K562 (cell line): ENCODE results near the gene AMN1. TPM values are rescaled to one million over a fixed set of nuclear protein-coding genes. Genes with fewer than 3 reads are reported as not detected.

Source experiments
- ATAC-seq: fragments of 200-7000 bp; cut with Tn5 transposase; 3 replicates; pipeline ENCODE4 v1.9.1; 2020; ENCODE audit warnings: moderate library complexity
- BruUV-seq: library from RNA; stranded (reverse); fragments of 400-500 nt; replicated peaks from 2 replicates; lab custom pipeline; 2021; lab: Mats Ljungman, UMichigan
- CTCF ChIA-PET: fragments of 300-600 bp; formaldehyde crosslinking; extraction: SDS; loops from one replicate; lab custom pipeline; 2021; ENCODE audit warnings: low intra/inter-chr PET ratio; lab: Yijun Ruan, JAX
- POLR2A ChIA-PET: fragments of 300-600, 350-650 bp; sonication (Branson Sonifier 250); formaldehyde crosslinking; extraction: SDS; loops from one replicate; lab custom pipeline; 2021; ENCODE audit warnings: antibody characterized with exemption, inconsistent platforms; lab: Yijun Ruan, JAX
- DNase-seq, 4 experiments: peaks; one replicate each; pipeline versions ENCODE4 v3.0.0 to v3.0.0-alpha.2; 2011 to 2018; ENCODE audit warnings: low spot score in 3 of 4, mixed read lengths in 3 of 4; ENCODE audit errors: extremely low read depth in 1 of 4
- FAIRE-seq: peaks from 2 replicates; lab custom pipeline; 2011; peaks lifted over from hg19 to GRCh38; lab: Jason Lieb, UNC
- H2AFZ ChIP-seq: 2 replicates; pipeline ENCODE4 v1.6.0; 2011; ENCODE audit warnings: low read depth, low read length, control low read depth, inconsistent platforms
- H3K27ac ChIP-seq: fragments of 200-600 bp; 3 replicates; pipeline ENCODE4 v1.8.0; 2011; ENCODE audit warnings: low read depth, mild to moderate bottlenecking, control low read depth, inconsistent platforms, low read length, moderate library complexity, mixed read lengths; ENCODE audit errors: extremely low read depth
- H3K27me3 ChIP-seq, 2 experiments: fragments of 300-600 bp in 1 of 2; 2 replicates in 1 of 2; 3 replicates in 1 of 2; pipeline versions ENCODE4 v1.6.0 to v1.8.0; 2011; ENCODE audit warnings: inconsistent platforms in 2 of 2, low read length in 2 of 2, mild to moderate bottlenecking in 1 of 2, mixed read lengths in 1 of 2, moderate library complexity in 1 of 2; ENCODE audit not compliant: control insufficient read depth in 2 of 2, insufficient read depth in 2 of 2
- H3K36me3 ChIP-seq: fragments of 300-600 bp; 3 replicates; pipeline ENCODE4 v1.8.0; 2011; ENCODE audit warnings: mild to moderate bottlenecking, low read length, inconsistent platforms; ENCODE audit not compliant: control insufficient read depth, insufficient read depth
- H3K4me1 ChIP-seq, 2 experiments: fragments of 200-600 bp in 1 of 2; replicated peaks in 1 of 2; 2 replicates in 1 of 2; 3 replicates in 1 of 2; pipeline versions ENCODE4 v1.5.1 to v1.8.0; 2011; ENCODE audit warnings: inconsistent platforms in 2 of 2, low read length in 2 of 2, mild to moderate bottlenecking in 1 of 2, mixed read lengths in 1 of 2, moderate library complexity in 1 of 2; ENCODE audit not compliant: control insufficient read depth in 2 of 2, insufficient read depth in 2 of 2
- H3K4me2 ChIP-seq: 2 replicates; pipeline ENCODE4 v1.6.1; 2011; ENCODE audit warnings: low read length, control low read depth, inconsistent platforms, mixed read lengths; ENCODE audit not compliant: insufficient read depth
- H3K4me3 ChIP-seq: fragments of 200-600 bp; sonication (generic), shearing (Covaris generic); 2 replicates; pipeline ENCODE4 v1.5.1; 2016; ENCODE audit warnings: control low read depth, inconsistent platforms
- H3K79me2 ChIP-seq: fragments of 200-600 bp; 3 replicates; pipeline ENCODE4 v1.8.0; 2011; ENCODE audit warnings: low read length, inconsistent platforms; ENCODE audit not compliant: control insufficient read depth, insufficient read depth
- H3K9ac ChIP-seq, 2 experiments: 2 replicates each; pipeline versions ENCODE4 v1.6.0 to v1.6.1; 2011; ENCODE audit warnings: low read depth in 2 of 2, low read length in 2 of 2, control low read depth in 1 of 2, inconsistent platforms in 1 of 2, mild to moderate bottlenecking in 1 of 2, mixed read lengths in 1 of 2; ENCODE audit not compliant: insufficient read depth in 1 of 2
- H3K9me1 ChIP-seq: one replicate; pipeline ENCODE4 v1.6.0; 2011; ENCODE audit warnings: inconsistent platforms, mild to moderate bottlenecking, low read length, moderate library complexity; ENCODE audit not compliant: control insufficient read depth, insufficient read depth
- H3K9me3 ChIP-seq: replicated peaks from 2 replicates; pipeline ENCODE4 v1.5.1; 2011; ENCODE audit warnings: low read depth, low read length, inconsistent platforms; ENCODE audit not compliant: control insufficient read depth, insufficient read depth
- H4K20me1 ChIP-seq: replicated peaks from 2 replicates; pipeline ENCODE4 v1.6.1; 2011; ENCODE audit warnings: low read length, inconsistent platforms, mixed read lengths; ENCODE audit not compliant: control insufficient read depth, insufficient read depth
- CEBPB ChIP-seq: fragments of 450-650 bp; IDR thresholded peaks from 2 replicates; pipeline ENCODE4 v1.6.1; 2016; ENCODE audit warnings: missing genetic modification characterization, missing compliant biosample characterization
- CEBPG ChIP-seq, 3 experiments: fragments of 200-800 bp in 1 of 3; sonication (Bioruptor generic) in 1 of 3; sonication (generic) in 1 of 3; formaldehyde crosslinking in 1 of 3; IDR thresholded peaks in 2 of 3; conservative IDR thresholded peaks in 1 of 3; 2 replicates each; pipeline versions ENCODE4 v1.6.1 to v1.8.0; 2016 to 2022; ENCODE audit warnings: missing compliant biosample characterization in 2 of 3, missing genetic modification characterization in 2 of 3, mild to moderate bottlenecking in 1 of 3, missing genetic modification reagents in 1 of 3
- FOXK1 ChIP-seq: sonication (generic); formaldehyde crosslinking; IDR thresholded peaks from 2 replicates; pipeline ENCODE4 v1.8.0; 2022; ENCODE audit warnings: missing genetic modification reagents, mild to moderate bottlenecking, borderline replicate concordance
- GABPA ChIP-seq: fragments of 200-800 bp; sonication (Bioruptor generic); conservative IDR thresholded peaks from 2 replicates; pipeline ENCODE4 v1.6.1; 2016; ENCODE audit warnings: low read depth, missing genetic modification characterization, missing compliant biosample characterization
- GTF2F1 ChIP-seq: IDR thresholded peaks from 2 replicates; pipeline ENCODE4 v1.6.1; 2011; ENCODE audit warnings: low read depth, low read length, improper control_type of control experiment
- HNRNPH1 ChIP-seq: fragments of 200-400 bp; formaldehyde crosslinking; optimal IDR thresholded peaks from 2 replicates; pipeline ENCODE3; 2017; ENCODE audit warnings: low read depth, mild to moderate bottlenecking, low read length, moderate library complexity
- ZBTB9 ChIP-seq: fragments of 450-650 bp; formaldehyde crosslinking; IDR thresholded peaks from 2 replicates; pipeline ENCODE4 v1.4.0; 2020; ENCODE audit warnings: mild to moderate bottlenecking, moderate library complexity
- ZNF146 ChIP-seq: IDR thresholded peaks from one replicate; pipeline ENCODE4 v1.6.1; 2018; ENCODE audit warnings: missing compliant biosample characterization; ENCODE audit not compliant: unreplicated experiment
- WGBS: fragments of 100-300 bp; shearing (Covaris generic); methylation state at CpG from one replicate; pipeline ENCODE4 v1.1.6; 2016; ENCODE audit warnings: low coverage, mixed read lengths; ENCODE audit not compliant: insufficient coverage; ENCODE audit errors: missing lambda C conversion rate; 5-methylcytosine and 5-hydroxymethylcytosine counted together
- in situ Hi-C: fragments of 300-500 bp; cut with MboI; formaldehyde crosslinking; loops from 4 replicates; pipeline ENCODE4 v1.15.0; 2018; ENCODE audit warnings: inconsistent platforms, mixed read lengths
- intact Hi-C: fragments of 100-400 bp; cut with micrococcal nuclease; formaldehyde crosslinking; loops from 2 replicates; pipeline ENCODE4 v1.14.2; 2022
- polyA plus RNA-seq, 8 experiments: library from polyadenylated mRNA; depleted of rRNA in 4 of 8; stranded (reverse) in 5 of 8; unstranded in 3 of 8; fragments of >200 nt; fragmentation: Nextera tagmentation in 2 of 8; fragmentation: Illumina TruSeq in 1 of 8; extraction: Ambion mirVana in 2 of 8; extraction: Trizol in 1 of 8; gene quantifications; 2 replicates each; pipeline versions ENCODE4 v1.2.1 to v1.2.3, GENCODE V29; 2011 to 2014; ENCODE audit warnings: inconsistent platforms in 1 of 8, missing spikeins in 1 of 8
- total RNA-seq, 7 experiments: library from RNA; depleted of rRNA in 6 of 7; stranded (reverse); fragments of >200 nt in 6 of 7; fragmentation: Illumina TruSeq in 2 of 7; extraction: Trizol in 2 of 7; gene quantifications; 2 replicates each; pipeline versions ENCODE4 v1.2.1 to v1.2.3, GENCODE V29; 2011 to 2021; ENCODE audit warnings: low replicate concordance in 1 of 7
- TF ChIP-seq, protein P1 (sequence below): fragments of 250-450 bp; sonication (Bioruptor Pico); IDR thresholded peaks from 2 replicates; pipeline ENCODE4 v1.8.0; 2022; ENCODE audit warnings: moderate library complexity, mild to moderate bottlenecking, inconsistent platforms

The AMN1 gene
- total and polyA plus RNA-seq, 9 of the 15 experiments (the other 6 are each of a cell fraction or from before 2014, with no cell fraction given) = 5.2 to 27.6 (median 13.0) TPM

GRCh38 chr12:31633464-31633863, 95.4 kb downstream of the AMN1 start:
- BruUV-seq = no TSS peak
- ATAC-seq (no peak), FAIRE-seq (no peak), DNase-seq (no peak)
- no peak overlapping the region for H3K27ac ChIP-seq
- H3K36me3 ChIP-seq = no peaks in the 10 kb centered on the region
- H2AFZ ChIP-seq = no peak overlapping the region
- 27% methylated on average over 4 of the region's 4 CpGs for WGBS
- TF ChIP-seq GABPA (no peak), CEBPG (CRISPR knock-in tag; IDR thresholded peaks at IDR 0.05) (no peak), CEBPG (tag; conservative IDR thresholded peaks at IDR 0.05 in 1 of 2, IDR thresholded peaks at IDR 0.05 in 1 of 2) (peak; percentile 43 to 93), CEBPB (tag) (peak; percentile 90)
- H3K9me1 ChIP-seq = no peaks in the 10 kb centered on the region
- H3K9ac ChIP-seq = no peak overlapping the region
- in situ Hi-C loops (loop anchor here (5.0 kb wide), 1 partner anchor 386 kb away; no protein-coding TSS in a partner anchor), intact Hi-C loops (loop anchor here (10.0 kb wide), 3 partner anchors 99 to 309 kb away; partner anchors contain the start of gene SINHCAF)
- peaks cover 0 to 10% of the 10 kb centered on the region in 2 experiments; a peak in 4 of 5 replicates for H3K4me1 ChIP-seq
- H3K79me2 ChIP-seq = no peaks in the 10 kb centered on the region
- ChIA-PET POLR2A (no interaction called here), CTCF (no interaction called here)
- H4K20me1 ChIP-seq = no peaks in the 10 kb centered on the region
- no peaks in the 10 kb centered on the region for H3K27me3 ChIP-seq
- H3K9me3 ChIP-seq = no peaks in the 10 kb centered on the region
- H3K4me3 ChIP-seq = no peak overlapping the region
- no peak overlapping the region for H3K4me2 ChIP-seq

GRCh38 chr12:31631809-31632208, 97.0 kb downstream of the AMN1 start:
- no peaks in the 10 kb centered on the region for H3K9me3 ChIP-seq
- H3K4me2 ChIP-seq = no peak overlapping the region
- intact Hi-C loops = loop anchor here (2.0 to 10.0 kb wide), 4 partner anchors 31 to 307 kb away; partner anchors contain the start of gene SINHCAF
- no peak for DNase-seq
- 41% methylated on average over 8 of the region's 12 CpGs for WGBS
- no peak for FAIRE-seq
- H3K4me1 ChIP-seq = peaks cover 0 to 10% of the 10 kb centered on the region in 2 experiments; a peak in 4 of 5 replicates
- H3K27ac ChIP-seq = no peak overlapping the region
- no TSS peak for BruUV-seq
- no peaks in the 10 kb centered on the region for H3K79me2 ChIP-seq
- H4K20me1 ChIP-seq = no peaks in the 10 kb centered on the region
- H3K27me3 ChIP-seq = no peaks in the 10 kb centered on the region
- in situ Hi-C loops = loop anchor here (5.0 kb wide), 1 partner anchor 385 kb away; no protein-coding TSS in a partner anchor
- ChIA-PET POLR2A (interaction anchor here (0.6 kb wide), 1 partner anchor 1203 kb away, joined by 4 read pairs; no protein-coding TSS in a partner anchor), CTCF (no interaction called here)
- no peak overlapping the region for H3K4me3 ChIP-seq
- no peak overlapping the region; a peak in 1 of 4 replicates for H3K9ac ChIP-seq
- H3K36me3 ChIP-seq = no peaks in the 10 kb centered on the region
- ATAC-seq = no peak
- H3K9me1 ChIP-seq = no peaks in the 10 kb centered on the region
- H2AFZ ChIP-seq = no peak overlapping the region
- TF ChIP-seq, protein P1, sequence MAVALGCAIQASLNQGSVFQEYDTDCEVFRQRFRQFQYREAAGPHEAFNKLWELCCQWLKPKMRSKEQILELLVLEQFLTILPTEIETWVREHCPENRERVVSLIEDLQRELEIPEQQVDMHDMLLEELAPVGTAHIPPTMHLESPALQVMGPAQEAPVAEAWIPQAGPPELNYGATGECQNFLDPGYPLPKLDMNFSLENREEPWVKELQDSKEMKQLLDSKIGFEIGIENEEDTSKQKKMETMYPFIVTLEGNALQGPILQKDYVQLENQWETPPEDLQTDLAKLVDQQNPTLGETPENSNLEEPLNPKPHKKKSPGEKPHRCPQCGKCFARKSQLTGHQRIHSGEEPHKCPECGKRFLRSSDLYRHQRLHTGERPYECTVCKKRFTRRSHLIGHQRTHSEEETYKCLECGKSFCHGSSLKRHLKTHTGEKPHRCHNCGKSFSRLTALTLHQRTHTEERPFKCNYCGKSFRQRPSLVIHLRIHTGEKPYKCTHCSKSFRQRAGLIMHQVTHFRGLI = no peak
- TF ChIP-seq GTF2F1 (no peak), ZNF146 (no peak), FOXK1 (CRISPR knock-in tag) (no peak), HNRNPH1 (no peak), ZBTB9 (no peak)
